Transverse colon (tissue), 4 donors: ENCODE results near the gene CCDC33.

Experiments
- POLR2AphosphoS5 ChIP-seq, 3 donors: sonication (generic); formaldehyde crosslinking; IDR thresholded peaks; one replicate each; pipeline ENCODE4 v1.6.1; 2016; ENCODE audit warnings: antibody characterized with exemption in 3 of 3
- TF ChIP-seq, protein P1 (sequence below), 5 experiments: fragments of 200-600 bp in 3 of 5; fragments of 450-650 bp in 2 of 5; sonication (generic) in 3 of 5; IDR thresholded peaks; 1 replicate in 2 of 5; 2 replicates in 3 of 5; pipeline ENCODE4 v1.5.1; 2016 to 2017; ENCODE audit warnings: antibody characterized with exemption in 5 of 5, inconsistent platforms in 3 of 5, mild to moderate bottlenecking in 2 of 5, moderate library complexity in 1 of 5

DNA sequence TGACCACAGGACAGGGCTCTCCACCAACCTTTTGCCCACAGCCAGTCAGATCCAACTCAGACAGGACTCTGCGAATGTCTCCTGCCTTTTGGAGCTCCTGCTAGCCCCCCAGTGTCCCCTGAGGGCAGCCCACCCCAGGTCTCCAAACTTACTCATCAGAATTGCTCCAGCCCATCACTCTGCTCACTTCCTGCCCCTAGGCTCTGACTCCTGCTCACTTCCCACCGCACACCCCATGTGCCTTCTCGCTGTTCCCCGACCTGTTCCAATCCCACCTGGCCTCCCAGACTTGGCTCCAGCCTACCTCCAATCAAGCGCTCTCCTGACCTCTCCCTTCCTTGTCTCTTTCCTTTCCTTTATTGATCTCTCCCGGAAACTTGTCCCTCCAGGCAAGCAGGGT lies 27.6 kb upstream of the CCDC33 start:
- no peak for TF ChIP-seq POLR2AphosphoS5 (IDR thresholded peaks at IDR 0.05)
- TF ChIP-seq, protein P1, sequence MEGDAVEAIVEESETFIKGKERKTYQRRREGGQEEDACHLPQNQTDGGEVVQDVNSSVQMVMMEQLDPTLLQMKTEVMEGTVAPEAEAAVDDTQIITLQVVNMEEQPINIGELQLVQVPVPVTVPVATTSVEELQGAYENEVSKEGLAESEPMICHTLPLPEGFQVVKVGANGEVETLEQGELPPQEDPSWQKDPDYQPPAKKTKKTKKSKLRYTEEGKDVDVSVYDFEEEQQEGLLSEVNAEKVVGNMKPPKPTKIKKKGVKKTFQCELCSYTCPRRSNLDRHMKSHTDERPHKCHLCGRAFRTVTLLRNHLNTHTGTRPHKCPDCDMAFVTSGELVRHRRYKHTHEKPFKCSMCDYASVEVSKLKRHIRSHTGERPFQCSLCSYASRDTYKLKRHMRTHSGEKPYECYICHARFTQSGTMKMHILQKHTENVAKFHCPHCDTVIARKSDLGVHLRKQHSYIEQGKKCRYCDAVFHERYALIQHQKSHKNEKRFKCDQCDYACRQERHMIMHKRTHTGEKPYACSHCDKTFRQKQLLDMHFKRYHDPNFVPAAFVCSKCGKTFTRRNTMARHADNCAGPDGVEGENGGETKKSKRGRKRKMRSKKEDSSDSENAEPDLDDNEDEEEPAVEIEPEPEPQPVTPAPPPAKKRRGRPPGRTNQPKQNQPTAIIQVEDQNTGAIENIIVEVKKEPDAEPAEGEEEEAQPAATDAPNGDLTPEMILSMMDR (IDR thresholded peaks at IDR 0.05) = no peak
